Skin epidermis (tissue), 12 donors: ENCODE results near the gene FBRSL1.
"Not testable (repeated sequence)": the region's sequence is repeated elsewhere in the genome, so short reads cannot be mapped to it uniquely, and the experiment has no call there.

Experiments
- H3K27ac ChIP-seq, 21 experiments: fragments of 200-600 bp; sonication (generic) in 11 of 21; one replicate each; pipeline ENCODE4 v1.5.0; 2020; ENCODE audit warnings: mild to moderate bottlenecking in 3 of 21, inconsistent platforms in 2 of 21, moderate library complexity in 2 of 21
- H3K4me3 ChIP-seq, 7 experiments: fragments of 200-600 bp; sonication (generic) in 2 of 7; one replicate each; pipeline ENCODE4 v1.5.0; 2020; ENCODE audit warnings: inconsistent platforms in 2 of 7, mild to moderate bottlenecking in 2 of 7, moderate library complexity in 1 of 7

FBRSL1 gene

GRCh38 chr12:132466241-132467201 lies 23.4 kb upstream of the FBRSL1 start:
- no peak overlapping the region for H3K27ac ChIP-seq

GRCh38 chr12:132467511-132467910 lies 22.4 kb upstream of the FBRSL1 start:
- Histone ChIP-seq H3K27ac (no peak overlapping the region), H3K4me3 (no peak overlapping the region)

More at GRCh38 chr12:132466241-132467201, 23.4 kb upstream of the FBRSL1 start:
- no peak overlapping the region for H3K4me3 ChIP-seq

- H3K4me3 ChIP-seq: no peak overlapping the region
- no peak overlapping the region for H3K27ac ChIP-seq
Observed at GRCh38 chr12:132469423-132469822, 20.5 kb upstream of the FBRSL1 start.

GRCh38 chr12:132470397-132470796 lies 19.6 kb upstream of the FBRSL1 start:
- Histone ChIP-seq H3K27ac (no peak overlapping the region), H3K4me3 (no peak overlapping the region)

- H3K27ac ChIP-seq: no peak overlapping the region
- no peak overlapping the region for H3K4me3 ChIP-seq
Observed at GRCh38 chr12:132471011-132471857, 18.7 kb upstream of the FBRSL1 start.

GRCh38 chr12:132471858-132472255 lies 18.1 kb upstream of the FBRSL1 start:
- no peak overlapping the region for H3K4me3 ChIP-seq
- no peak overlapping the region for H3K27ac ChIP-seq

- no peak overlapping the region for H3K4me3 ChIP-seq
- H3K27ac ChIP-seq: no peak overlapping the region
Observed at GRCh38 chr12:132472386-132472785, 17.6 kb upstream of the FBRSL1 start.

- H3K4me3 ChIP-seq: peak overlapping the region in 2 of 7 experiments; percentile 17 to 29
- peak overlapping the region in 2 of 21 experiments; percentile 42 to 60 for H3K27ac ChIP-seq
Observed at GRCh38 chr12:132474237-132474741, 15.7 kb upstream of the FBRSL1 start.

GRCh38 chr12:132474799-132475303 lies 15.1 kb upstream of the FBRSL1 start:
- H3K27ac ChIP-seq, H3K4me3 ChIP-seq: not testable (repeated sequence)

GRCh38 chr12:132475304-132476037 lies 14.5 kb upstream of the FBRSL1 start:
- peak overlapping the region in 1 of 21 experiments; percentile 58 for H3K27ac ChIP-seq
- no peak overlapping the region for H3K4me3 ChIP-seq

- Histone ChIP-seq H3K27ac (no peak overlapping the region), H3K4me3 (no peak overlapping the region)
Observed at GRCh38 chr12:132476038-132476414, 13.9 kb upstream of the FBRSL1 start.

- Histone ChIP-seq H3K27ac (no peak overlapping the region), H3K4me3 (no peak overlapping the region)
Observed at GRCh38 chr12:132476421-132476820, 13.5 kb upstream of the FBRSL1 start.

GRCh38 chr12:132477017-132477702 lies 12.8 kb upstream of the FBRSL1 start:
- H3K27ac ChIP-seq: no peak overlapping the region
- no peak overlapping the region for H3K4me3 ChIP-seq

GRCh38 chr12:132477703-132478432 lies 12.1 kb upstream of the FBRSL1 start:
- H3K4me3 ChIP-seq: no peak overlapping the region
- H3K27ac ChIP-seq: no peak overlapping the region

- no peak overlapping the region for H3K4me3 ChIP-seq
- no peak overlapping the region for H3K27ac ChIP-seq
Observed at GRCh38 chr12:132478433-132478803, 11.5 kb upstream of the FBRSL1 start.

- no peak overlapping the region for H3K4me3 ChIP-seq
- no peak overlapping the region for H3K27ac ChIP-seq
Observed at GRCh38 chr12:132478845-132479244, 11.1 kb upstream of the FBRSL1 start.

- Histone ChIP-seq H3K4me3 (no peak overlapping the region), H3K27ac (no peak overlapping the region)
Observed at GRCh38 chr12:132479291-132479690, 10.7 kb upstream of the FBRSL1 start.

GRCh38 chr12:132479938-132480622 lies 9.9 kb upstream of the FBRSL1 start:
- Histone ChIP-seq H3K4me3 (no peak overlapping the region), H3K27ac (no peak overlapping the region)
